ENCODE results near the gene WDR5.
A peak's percentile ranks its signal among the peaks of the same experiment; 100 is the strongest.

WDR5 gene

DNA sequence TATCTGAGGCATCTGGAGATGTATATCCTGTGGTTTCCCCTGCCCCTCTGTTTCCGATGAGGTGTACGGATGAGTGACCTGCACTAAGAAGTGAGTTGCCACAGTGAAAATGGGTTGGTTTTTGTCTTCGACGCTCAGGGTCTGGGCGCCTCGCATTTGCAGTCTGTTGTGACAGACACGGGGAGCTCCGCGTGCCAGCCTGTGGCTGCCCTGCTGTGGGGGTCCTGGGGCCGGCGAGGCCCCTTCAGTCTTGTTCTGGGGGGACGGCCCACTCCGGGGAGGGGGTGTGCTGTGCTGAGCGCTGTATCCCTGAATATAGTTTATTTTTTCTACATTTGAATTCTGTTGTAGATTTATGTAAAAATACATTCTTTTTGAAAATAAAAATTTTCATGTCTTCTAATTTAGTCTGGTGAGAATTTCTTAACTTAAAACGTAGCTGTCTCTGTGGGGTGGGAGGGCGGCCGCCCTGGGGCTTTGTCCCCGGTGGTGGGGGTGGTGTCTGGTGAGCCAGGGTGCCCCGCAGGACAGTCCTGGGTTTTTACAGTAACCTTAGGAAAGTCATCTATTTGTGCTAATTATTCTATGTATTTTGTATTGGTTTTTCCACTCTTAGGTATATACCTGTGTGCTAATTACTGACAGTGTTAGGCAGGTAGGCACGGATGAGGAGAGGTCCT lies 23.8 kb downstream of the WDR5 start:
- no peak for DNase-seq (ENCODE audit: low read depth)

DNA sequence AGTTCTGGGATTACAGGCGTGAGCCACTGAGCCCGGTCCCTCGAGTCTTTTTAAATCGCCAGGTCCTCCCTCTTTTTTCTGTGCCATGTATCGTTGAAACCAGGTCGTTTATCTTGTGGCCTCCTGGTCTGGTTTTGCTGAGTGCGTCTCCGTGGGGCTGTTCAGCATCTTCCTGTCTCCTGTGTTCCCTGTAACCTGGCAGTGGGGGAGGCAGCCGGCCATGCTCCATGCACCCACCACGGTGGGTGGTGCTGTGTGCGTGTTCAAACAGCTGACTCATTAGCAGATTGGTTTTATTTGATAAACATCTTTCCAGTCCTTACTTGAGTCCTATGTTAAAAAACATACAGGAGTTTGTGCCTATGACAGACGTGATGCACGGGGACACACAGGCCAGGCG lies 25.8 kb downstream of the WDR5 start:
- no peak for DNase-seq (ENCODE audit: low read depth)

DNA sequence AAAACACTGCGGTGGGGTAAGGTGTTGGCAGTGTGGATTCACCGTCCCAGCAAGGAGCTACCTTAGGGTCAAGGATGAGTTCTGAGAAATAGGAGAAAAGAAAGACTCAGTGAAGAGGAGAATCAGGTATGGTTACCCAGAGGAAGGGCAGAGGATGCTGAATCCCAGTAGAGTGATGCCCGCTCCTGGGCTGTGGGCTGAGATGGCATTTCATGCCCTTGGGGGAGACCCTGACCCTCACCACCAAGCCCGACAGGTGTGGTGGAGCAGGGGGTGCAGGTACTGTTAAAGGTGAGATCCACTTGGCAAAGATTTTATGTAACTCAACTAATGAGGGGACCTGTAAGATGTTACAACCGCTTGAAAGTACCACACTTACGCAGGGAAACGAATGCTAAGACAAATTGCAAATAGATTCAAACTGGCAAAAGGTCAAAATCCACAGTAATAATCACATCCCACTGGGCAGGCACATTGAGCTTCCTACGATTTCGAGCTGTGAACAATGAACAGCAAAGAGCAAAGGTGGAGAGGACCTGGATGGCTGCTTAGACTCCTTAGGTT lies 26.4 kb downstream of the WDR5 start:
- no peak for DNase-seq (ENCODE audit: low read depth)

DNA sequence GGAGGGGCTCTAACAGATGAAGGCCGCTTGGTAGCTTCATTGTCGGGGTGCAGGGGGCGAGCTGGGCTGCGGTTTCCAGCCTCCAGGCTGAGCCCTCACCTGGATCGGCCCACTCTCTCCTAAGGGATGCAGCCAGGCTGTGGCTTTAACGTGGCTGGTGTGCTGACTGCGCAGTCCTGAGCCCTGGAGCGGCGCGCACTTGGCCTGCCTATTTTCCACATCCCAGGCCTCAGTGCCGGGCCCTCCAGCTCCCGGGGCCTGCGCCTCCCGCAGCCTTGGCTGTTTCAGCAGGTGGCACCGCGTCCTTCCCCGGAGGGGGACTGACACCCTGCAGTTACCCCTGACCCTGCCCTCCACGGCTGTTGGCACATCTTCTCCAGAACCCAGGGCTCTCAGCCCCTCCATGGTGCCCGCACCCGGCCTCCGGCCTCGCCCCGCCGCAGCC lies 27.1 kb downstream of the WDR5 start:
- DNase-seq (ENCODE audit: low read depth): no peak

GRCh38 chr9:134163371-134164196 lies 27.7 kb downstream of the WDR5 start:
- peak; percentile 18 for DNase-seq (ENCODE audit: low read depth)

DNA sequence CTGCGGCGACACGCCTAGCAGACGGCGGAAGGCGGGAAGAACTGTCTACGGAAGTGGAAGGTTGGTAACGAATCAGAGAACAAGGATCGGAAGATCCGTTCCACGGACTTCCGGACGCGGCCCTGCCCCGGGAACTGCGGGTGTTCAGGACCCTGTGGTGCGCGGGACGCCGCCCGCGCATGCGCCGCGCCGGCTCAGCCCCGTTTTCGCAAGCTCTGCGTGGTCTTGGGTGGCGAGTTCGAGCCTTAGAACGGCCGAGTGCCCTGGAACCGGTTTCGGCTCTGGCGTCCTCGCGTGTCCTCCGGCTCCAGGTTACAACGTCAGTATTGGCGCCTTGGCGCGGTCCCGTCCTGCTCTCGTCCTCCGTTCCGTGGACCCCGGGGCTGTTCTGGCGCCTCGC lies 29.0 kb downstream of the WDR5 start:
- no peak for DNase-seq (ENCODE audit: low read depth)

- no peak for DNase-seq (ENCODE audit: low read depth)
Observed at GRCh38 chr9:134165357-134166315, 29.8 kb downstream of the WDR5 start.

- DNase-seq (ENCODE audit: low read depth): no peak
Observed at GRCh38 chr9:134166374-134166773, 30.5 kb downstream of the WDR5 start.

DNA sequence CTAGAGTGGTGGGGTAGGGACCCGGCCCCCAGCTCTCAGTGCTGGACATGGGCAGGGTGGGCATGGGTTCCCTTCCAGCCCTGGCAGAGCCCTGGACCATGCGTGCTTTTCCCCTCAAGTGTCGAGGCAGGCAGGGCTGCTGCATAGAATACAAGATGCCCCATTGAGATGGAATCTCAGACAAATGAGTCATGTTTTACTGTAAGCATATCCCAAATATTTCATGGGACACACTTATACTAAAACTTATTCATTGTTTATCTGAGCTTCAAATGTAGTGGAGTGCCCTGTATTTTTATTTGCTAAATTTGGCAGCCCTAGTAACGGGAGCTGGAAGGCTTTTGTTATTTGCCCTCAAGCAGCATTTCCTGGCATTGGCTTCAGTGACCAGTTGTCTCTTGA lies 31.6 kb downstream of the WDR5 start:
- peak; percentile 39 for DNase-seq (ENCODE audit: low read depth)

GRCh38 chr9:134168757-134169550 lies 33.1 kb downstream of the WDR5 start:
- DNase-seq (ENCODE audit: low read depth): no peak

GRCh38 chr9:134169724-134170401 lies 34.0 kb downstream of the WDR5 start:
- no peak for DNase-seq (ENCODE audit: low read depth)

- DNase-seq (ENCODE audit: low read depth): no peak
Observed at GRCh38 chr9:134170532-134171315, 34.8 kb downstream of the WDR5 start.

GRCh38 chr9:134171316-134172197 lies 35.7 kb downstream of the WDR5 start:
- DNase-seq (ENCODE audit: low read depth): peak; percentile 71

GRCh38 chr9:134172198-134173126 lies 36.6 kb downstream of the WDR5 start:
- no peak for DNase-seq (ENCODE audit: low read depth)

- no peak for DNase-seq (ENCODE audit: low read depth)
Observed at GRCh38 chr9:134173127-134174072, 37.5 kb downstream of the WDR5 start.

GRCh38 chr9:134174073-134174449 lies 38.2 kb downstream of the WDR5 start:
- DNase-seq (ENCODE audit: low read depth): no peak

Data from GM04504 (cell line).